ENCODE results near the gene ZNF205.

GRCh38 chr16:3149193-3149530 lies 36.8 kb downstream of the ZNF205 start:
- TF ChIP-seq CTCF (IDR thresholded peaks at IDR 0.05) (no peak), POLR2AphosphoS5 (IDR thresholded peaks at IDR 0.05) (no peak)

Measured in prostate gland (tissue), 2 donors.